Gastrocnemius medialis (tissue), 4 donors: ENCODE results near the gene CYB5B. TPM values are rescaled to one million over a fixed set of nuclear protein-coding genes. Genes with fewer than 3 reads are reported as not detected.
A peak's percentile ranks its signal among the peaks of the same experiment; 100 is the strongest.

Source experiments
- ATAC-seq, 2 donors: fragments of 150-250 bp; one replicate each; pipeline ENCODE4 v1.9.1; 2016
- DNase-seq, 2 donors: peaks; one replicate each; pipeline ENCODE4 v3.0.0-alpha.2; 2019
- H3K27ac ChIP-seq, 4 donors: fragments of 200-600 bp; sonication (generic); 1 replicate in 1 of 4; 2 replicates in 3 of 4; pipeline ENCODE4 v1.5.1; 2016 to 2018; ENCODE audit warnings: mild to moderate bottlenecking in 2 of 4, moderate library complexity in 1 of 4
- H3K27me3 ChIP-seq, 3 donors: fragments of 200-600 bp; sonication (generic) in 2 of 3; 1 replicate in 1 of 3; 2 replicates in 2 of 3; pipeline versions ENCODE4 v1.5.1 to v1.6.0; 2016 to 2019; ENCODE audit warnings: mild to moderate bottlenecking in 1 of 3, moderate library complexity in 1 of 3
- H3K36me3 ChIP-seq, 2 donors: fragments of 200-600 bp; sonication (generic) in 1 of 2; one replicate each; pipeline ENCODE4 v1.5.1; 2017 to 2018
- H3K4me1 ChIP-seq, 2 donors: fragments of 200-600 bp; sonication (generic) in 1 of 2; one replicate each; pipeline ENCODE4 v1.5.1; 2016 to 2017; ENCODE audit warnings: mild to moderate bottlenecking in 2 of 2
- H3K4me3 ChIP-seq, 4 donors: fragments of 200-600 bp; sonication (generic) in 3 of 4; 1 replicate in 1 of 4; 2 replicates in 3 of 4; pipeline ENCODE4 v1.5.1; 2016 to 2019; ENCODE audit warnings: mild to moderate bottlenecking in 2 of 4
- H3K9me3 ChIP-seq, 3 donors: fragments of 200-600 bp; sonication (generic) in 2 of 3; 1 replicate in 1 of 3; 2 replicates in 2 of 3; pipeline ENCODE4 v1.5.1; 2016 to 2019
- POLR2A ChIP-seq, 2 donors: fragments of 450-650 bp; IDR thresholded peaks; one replicate each; pipeline ENCODE4 v1.6.1; 2017; ENCODE audit warnings: antibody characterized with exemption in 2 of 2, mild to moderate bottlenecking in 2 of 2, moderate library complexity in 2 of 2
- in situ Hi-C, 4 donors: fragments of 200-750 bp; cut with MboI; loops; one replicate each; pipeline versions ENCODE4 v1.15.0 to v1.8.0; 2017; ENCODE audit warnings: low sequenced_read_pairs in 4 of 4
- intact Hi-C: fragments of 100-400 bp; cut with DNase I; formaldehyde crosslinking; loops from one replicate; pipeline ENCODE4 v1.15.1; 2023; ENCODE audit warnings: low total_unique reads
- total RNA-seq, 4 donors: library from RNA; depleted of rRNA; stranded (reverse); fragments of >200 nt; gene quantifications; one replicate each; pipeline versions ENCODE4 v1.1.0 to v1.2.3, GENCODE V29; 2016
- TF ChIP-seq, protein P1 (sequence below), 5 experiments: fragments of 450-650 bp in 3 of 5; fragments of 200-600 bp in 2 of 5; sonication (generic) in 2 of 5; IDR thresholded peaks in 4 of 5; conservative IDR thresholded peaks in 1 of 5; 1 replicate in 4 of 5; 2 replicates in 1 of 5; pipeline ENCODE4 v1.5.1; 2016 to 2019; ENCODE audit warnings: antibody characterized with exemption in 5 of 5, mild to moderate bottlenecking in 3 of 5, moderate library complexity in 3 of 5

Gene CYB5B
- total RNA-seq, 4 donors from 2014 or later: 18.5 to 50.1 (median 26.3) TPM

- intact Hi-C loops (no loop called here), in situ Hi-C loops (no loop called here)
- peak overlapping the region; percentile 41 to 69 (median 54) for H3K27ac ChIP-seq
- ATAC-seq: peak; percentile 94 to 97
- no peaks in the 10 kb centered on the region for H3K27me3 ChIP-seq
- H3K36me3 ChIP-seq: no peaks in the 10 kb centered on the region
- H3K9me3 ChIP-seq: no peaks in the 10 kb centered on the region
- H3K4me3 ChIP-seq: no peak overlapping the region
- H3K4me1 ChIP-seq: peaks cover 12 to 18% of the 10 kb centered on the region in 2 donors
- TF ChIP-seq POLR2A (IDR thresholded peaks at IDR 0.05): no peak
- TF ChIP-seq, protein P1, sequence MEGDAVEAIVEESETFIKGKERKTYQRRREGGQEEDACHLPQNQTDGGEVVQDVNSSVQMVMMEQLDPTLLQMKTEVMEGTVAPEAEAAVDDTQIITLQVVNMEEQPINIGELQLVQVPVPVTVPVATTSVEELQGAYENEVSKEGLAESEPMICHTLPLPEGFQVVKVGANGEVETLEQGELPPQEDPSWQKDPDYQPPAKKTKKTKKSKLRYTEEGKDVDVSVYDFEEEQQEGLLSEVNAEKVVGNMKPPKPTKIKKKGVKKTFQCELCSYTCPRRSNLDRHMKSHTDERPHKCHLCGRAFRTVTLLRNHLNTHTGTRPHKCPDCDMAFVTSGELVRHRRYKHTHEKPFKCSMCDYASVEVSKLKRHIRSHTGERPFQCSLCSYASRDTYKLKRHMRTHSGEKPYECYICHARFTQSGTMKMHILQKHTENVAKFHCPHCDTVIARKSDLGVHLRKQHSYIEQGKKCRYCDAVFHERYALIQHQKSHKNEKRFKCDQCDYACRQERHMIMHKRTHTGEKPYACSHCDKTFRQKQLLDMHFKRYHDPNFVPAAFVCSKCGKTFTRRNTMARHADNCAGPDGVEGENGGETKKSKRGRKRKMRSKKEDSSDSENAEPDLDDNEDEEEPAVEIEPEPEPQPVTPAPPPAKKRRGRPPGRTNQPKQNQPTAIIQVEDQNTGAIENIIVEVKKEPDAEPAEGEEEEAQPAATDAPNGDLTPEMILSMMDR (IDR thresholded peaks at IDR 0.05 in 4 of 5, conservative IDR thresholded peaks at IDR 0.05 in 1 of 5): no peak
- peak; percentile 22 to 34 for DNase-seq
Observed at GRCh38 chr16:69417520-69418199, 6.8 kb upstream of the CYB5B start.

DNA sequence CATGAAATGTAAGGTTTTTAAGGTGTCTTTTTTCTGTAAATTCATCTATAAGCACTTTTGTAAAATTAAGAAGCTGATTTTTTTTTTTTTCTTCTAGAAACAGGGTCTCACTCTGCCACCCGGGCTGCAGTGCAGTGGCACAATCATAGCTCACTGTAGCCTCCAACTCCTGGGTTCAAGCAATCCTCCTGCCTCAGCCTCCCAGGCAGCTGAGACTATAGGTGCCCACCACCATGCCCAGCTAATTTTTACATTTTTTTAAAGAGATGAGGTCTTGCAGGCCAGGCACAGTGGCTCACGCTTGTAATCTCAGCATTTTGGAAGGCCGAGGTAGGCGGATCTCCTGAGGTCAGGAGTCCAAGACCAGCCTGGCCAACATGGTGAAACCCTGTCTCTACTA, 4.5 kb upstream of the CYB5B start:
- intact Hi-C loops (no loop called here), in situ Hi-C loops (no loop called here)
- no peak for DNase-seq
- Histone ChIP-seq H3K27me3 (no peaks in the 10 kb centered on the region), H3K9me3 (no peaks in the 10 kb centered on the region), H3K27ac (no peak overlapping the region), H3K4me3 (no peak overlapping the region), H3K36me3 (no peaks in the 10 kb centered on the region), H3K4me1 (peaks cover 17 to 20% of the 10 kb centered on the region in 2 donors)
- TF ChIP-seq POLR2A (IDR thresholded peaks at IDR 0.05): no peak
- TF ChIP-seq, protein P1 (IDR thresholded peaks at IDR 0.05 in 4 of 5, conservative IDR thresholded peaks at IDR 0.05 in 1 of 5): no peak
- no peak for ATAC-seq

GRCh38 chr16:69423189-69423588, 1.2 kb upstream of the CYB5B start:
- intact Hi-C loops: no loop called here
- ATAC-seq: no peak
- TF ChIP-seq, protein P1 (IDR thresholded peaks at IDR 0.05 in 4 of 5, conservative IDR thresholded peaks at IDR 0.05 in 1 of 5): no peak
- no peak for TF ChIP-seq POLR2A (IDR thresholded peaks at IDR 0.05)
- H3K9me3 ChIP-seq: no peaks in the 10 kb centered on the region
- H3K27ac ChIP-seq: peak overlapping the region in 2 of 4 donors; percentile 82 to 88
- no peaks in the 10 kb centered on the region for H3K27me3 ChIP-seq
- in situ Hi-C loops: no loop called here
- no peak for DNase-seq
- H3K4me3 ChIP-seq: no peak overlapping the region
- H3K4me1 ChIP-seq: peaks cover 14% of the 10 kb centered on the region in 2 donors
- no peaks in the 10 kb centered on the region for H3K36me3 ChIP-seq

DNA sequence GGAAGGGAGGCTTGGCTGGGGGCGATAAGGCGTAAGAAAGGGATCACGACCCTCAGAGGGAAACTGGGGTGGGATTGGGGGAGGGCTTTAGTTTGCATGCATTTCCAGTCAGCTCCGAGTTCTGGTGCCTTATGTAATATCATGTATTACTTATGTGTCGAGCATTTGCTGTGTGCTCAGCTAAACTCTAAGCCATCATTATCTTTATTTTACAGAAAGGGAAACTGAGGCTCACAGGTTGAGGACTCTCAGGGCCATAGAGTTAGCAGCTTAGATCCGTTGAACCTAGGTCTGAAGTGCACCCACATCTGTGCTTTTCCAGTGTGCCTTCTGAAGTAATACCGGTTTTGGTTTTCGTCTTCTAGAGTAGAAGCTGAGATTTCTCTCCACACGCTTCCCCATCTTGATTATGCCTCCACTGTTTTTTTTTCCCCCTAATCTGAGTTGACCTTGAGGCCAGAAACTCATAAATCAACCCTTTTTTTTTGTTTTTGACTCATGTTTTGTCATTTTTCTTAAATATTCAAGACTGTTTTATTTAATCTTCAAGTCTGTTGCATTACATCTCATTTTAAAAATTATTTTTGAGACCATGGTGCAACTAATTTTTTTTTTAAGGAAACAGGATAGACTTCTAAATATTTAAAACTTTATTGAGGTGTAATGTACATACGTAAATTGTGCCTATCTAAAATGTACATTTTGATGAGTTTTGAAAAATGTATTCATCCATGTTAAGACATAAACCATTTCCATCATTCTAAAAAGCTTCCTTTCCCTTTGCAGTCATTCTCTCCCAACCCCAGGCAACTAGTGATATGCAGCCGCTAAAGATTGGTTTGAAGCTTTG, 741 bp downstream of the CYB5B start:
- intact Hi-C loops (loop anchor here (1.0 to 2.0 kb wide), 3 partner anchors 20 to 140 kb away; partner anchors contain the start of gene NFAT5), in situ Hi-C loops (no loop called here)
- H3K27me3 ChIP-seq: no peaks in the 10 kb centered on the region
- peak overlapping the region; percentile 76 to 88 (median 80) for H3K27ac ChIP-seq
- TF ChIP-seq, protein P1 (IDR thresholded peaks at IDR 0.05 in 4 of 5, conservative IDR thresholded peaks at IDR 0.05 in 1 of 5): no peak
- no peak for TF ChIP-seq POLR2A (IDR thresholded peaks at IDR 0.05)
- DNase-seq (no peak), ATAC-seq (no peak)
- peak overlapping the region; percentile 70 to 90 (median 79) for H3K4me3 ChIP-seq
- no peaks in the 10 kb centered on the region for H3K9me3 ChIP-seq
- peaks cover 0 to under 1% of the 10 kb centered on the region in 2 donors for H3K36me3 ChIP-seq
- H3K4me1 ChIP-seq: peaks cover 10 to 12% of the 10 kb centered on the region in 2 donors
